ENCODE data around the gene PXDN.

GRCh38 chr2:1670636-1671035 lies 73.7 kb downstream of the PXDN start:
- no peak for TF ChIP-seq CTCF (IDR thresholded peaks at IDR 0.05)
- TF ChIP-seq EZH2 (IDR thresholded peaks at IDR 0.05; ENCODE audit: borderline replicate concordance, insufficient read depth, low read depth, low read length, poor library complexity, severe bottlenecking) = no peak
